MCF 10A (cell line): ENCODE data around the gene BRMS1. TPM values are rescaled to one million over a fixed set of nuclear protein-coding genes. Genes with fewer than 3 reads are reported as not detected.

ENCODE experiments used
- BruUV-seq: library from RNA; stranded (reverse); fragments of 400-500 nt; replicated peaks from 2 replicates; lab custom pipeline; 2021; lab: Mats Ljungman, UMichigan
- CTCF ChIA-PET: fragments of 300-600 bp; sonication (Branson Sonifier 250); formaldehyde crosslinking; extraction: SDS; loops from one replicate; lab custom pipeline; 2021; ENCODE audit warnings: antibody characterized with exemption, inconsistent platforms; lab: Yijun Ruan, JAX
- POLR2A ChIA-PET: fragments of 300-600, 350-650 bp; sonication (Branson Sonifier 250); formaldehyde crosslinking; extraction: SDS; loops from one replicate; lab custom pipeline; 2020; ENCODE audit warnings: antibody characterized with exemption, inconsistent platforms; lab: Yijun Ruan, JAX
- DNase-seq: peaks from one replicate; pipeline ENCODE4 v3.0.0-alpha.2; 2018; ENCODE audit not compliant: unreplicated experiment
- H3K27ac Mint-ChIP-seq: one replicate; pipeline ENCODE4 v1.8.0; 2022; ENCODE audit warnings: mild to moderate bottlenecking, low read depth, mixed read lengths; ENCODE audit not compliant: unreplicated experiment
- H3K27me3 Mint-ChIP-seq: one replicate; pipeline ENCODE4 v1.8.0; 2022; ENCODE audit warnings: mixed read lengths; ENCODE audit not compliant: insufficient read depth, unreplicated experiment
- H3K36me3 Mint-ChIP-seq: one replicate; pipeline ENCODE4 v1.8.0; 2022; ENCODE audit warnings: mild to moderate bottlenecking, moderate library complexity, mixed read lengths; ENCODE audit not compliant: insufficient read depth, unreplicated experiment
- H3K4me1 Mint-ChIP-seq: one replicate; pipeline ENCODE4 v1.8.0; 2022; ENCODE audit warnings: mixed read lengths; ENCODE audit not compliant: insufficient read depth, unreplicated experiment
- H3K4me3 Mint-ChIP-seq: one replicate; pipeline ENCODE4 v1.8.0; 2022; ENCODE audit warnings: mild to moderate bottlenecking, moderate library complexity, mixed read lengths; ENCODE audit not compliant: unreplicated experiment
- H3K9me3 Mint-ChIP-seq: one replicate; pipeline ENCODE4 v1.8.0; 2022; ENCODE audit warnings: mixed read lengths; ENCODE audit not compliant: unreplicated experiment
- intact Hi-C: fragments of 100-400 bp; cut with micrococcal nuclease; formaldehyde crosslinking; loops from 2 replicates; pipeline ENCODE4 v1.14.1; 2022
- total RNA-seq: library from RNA; stranded (reverse); gene quantifications from 2 replicates; pipeline ENCODE4 v1.2.3, GENCODE V29; 2022
- TF ChIP-seq, protein P1 (sequence below): fragments of 200-600 bp; IDR thresholded peaks from one replicate; pipeline ENCODE4 v1.8.0; 2022; ENCODE audit warnings: antibody characterized with exemption, mild to moderate bottlenecking; ENCODE audit not compliant: unreplicated experiment

BRMS1 gene
- total RNA-seq, 1 experiment from 2014 or later, result 55.4 TPM

DNA sequence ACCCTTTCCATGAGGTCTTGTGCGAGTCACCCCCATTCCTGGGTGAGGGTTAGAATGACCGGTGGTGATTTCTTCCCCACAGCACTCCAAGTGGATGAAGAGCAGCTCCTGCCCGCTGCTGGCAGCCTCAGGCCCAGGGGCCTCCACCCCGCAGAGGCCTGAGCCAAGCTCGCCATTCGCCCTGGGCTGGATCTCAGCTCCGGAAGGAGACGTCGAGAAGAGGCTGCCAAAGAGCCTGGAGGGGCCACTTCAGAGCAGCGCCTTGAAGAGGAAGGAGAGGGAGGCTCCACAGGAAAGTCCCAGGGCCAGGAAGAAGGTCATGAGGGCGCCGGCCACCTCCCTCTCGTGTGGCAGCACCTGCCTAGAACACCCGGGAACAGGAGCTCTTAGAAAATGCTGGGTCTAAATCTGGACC, 18.3 kb upstream of the BRMS1 start:
- ChIA-PET CTCF (interaction anchor here (0.6 to 1.5 kb wide), 10 partner anchors 9 to 516 kb away, joined by 3 to 5 read pairs (median 3); partner anchors contain the start of genes BRMS1 and SLC29A2), POLR2A (interaction anchor here (1.4 to 2.5 kb wide), 2 partner anchors 9 to 19 kb away, joined by 6 to 11 read pairs; partner anchors contain the start of gene BRMS1)
- H3K27ac Mint-ChIP-seq, result no peak overlapping the region
- intact Hi-C loops, result no loop called here
- no peak for DNase-seq
- no peaks in the 10 kb centered on the region for H3K27me3 Mint-ChIP-seq
- H3K4me3 Mint-ChIP-seq, result no peak overlapping the region
- H3K9me3 Mint-ChIP-seq, result no peaks in the 10 kb centered on the region
- no TSS peak for BruUV-seq
- no peaks in the 10 kb centered on the region for H3K4me1 Mint-ChIP-seq
- peaks cover 18% of the 10 kb centered on the region for H3K36me3 Mint-ChIP-seq
- TF ChIP-seq, protein P1, sequence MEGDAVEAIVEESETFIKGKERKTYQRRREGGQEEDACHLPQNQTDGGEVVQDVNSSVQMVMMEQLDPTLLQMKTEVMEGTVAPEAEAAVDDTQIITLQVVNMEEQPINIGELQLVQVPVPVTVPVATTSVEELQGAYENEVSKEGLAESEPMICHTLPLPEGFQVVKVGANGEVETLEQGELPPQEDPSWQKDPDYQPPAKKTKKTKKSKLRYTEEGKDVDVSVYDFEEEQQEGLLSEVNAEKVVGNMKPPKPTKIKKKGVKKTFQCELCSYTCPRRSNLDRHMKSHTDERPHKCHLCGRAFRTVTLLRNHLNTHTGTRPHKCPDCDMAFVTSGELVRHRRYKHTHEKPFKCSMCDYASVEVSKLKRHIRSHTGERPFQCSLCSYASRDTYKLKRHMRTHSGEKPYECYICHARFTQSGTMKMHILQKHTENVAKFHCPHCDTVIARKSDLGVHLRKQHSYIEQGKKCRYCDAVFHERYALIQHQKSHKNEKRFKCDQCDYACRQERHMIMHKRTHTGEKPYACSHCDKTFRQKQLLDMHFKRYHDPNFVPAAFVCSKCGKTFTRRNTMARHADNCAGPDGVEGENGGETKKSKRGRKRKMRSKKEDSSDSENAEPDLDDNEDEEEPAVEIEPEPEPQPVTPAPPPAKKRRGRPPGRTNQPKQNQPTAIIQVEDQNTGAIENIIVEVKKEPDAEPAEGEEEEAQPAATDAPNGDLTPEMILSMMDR, result no peak

DNA sequence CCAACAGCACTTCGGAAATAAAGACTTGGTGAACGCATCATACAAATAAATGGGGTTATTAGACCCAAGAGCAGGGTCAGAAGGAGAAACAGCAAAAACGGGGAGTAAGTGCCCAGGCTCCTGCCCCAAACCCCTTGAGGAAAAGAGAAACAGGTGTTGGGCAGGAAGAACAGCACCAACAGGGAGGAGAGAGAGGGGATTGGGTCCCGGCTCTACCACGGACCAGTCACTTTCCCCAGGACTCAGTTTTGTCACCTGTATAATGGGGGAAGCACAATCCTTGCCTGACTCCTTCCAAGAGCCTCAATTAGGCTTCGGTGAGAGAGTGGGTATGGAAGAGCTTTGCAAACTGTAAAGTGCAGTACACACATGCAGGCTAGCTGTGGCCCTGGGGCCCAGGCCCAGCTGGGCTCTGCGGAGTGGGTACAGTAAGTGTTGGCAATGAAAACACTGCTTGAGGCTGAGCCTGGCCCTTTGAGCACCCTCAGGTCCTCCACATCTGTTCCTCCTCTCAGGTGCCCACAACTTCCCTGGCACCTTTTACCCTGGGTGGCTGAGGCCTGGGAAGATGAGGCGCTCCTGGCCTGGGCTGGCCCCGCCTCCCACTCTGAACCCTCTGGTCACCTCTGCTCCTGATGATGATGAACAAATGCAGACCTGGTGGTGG, 17.7 kb upstream of the BRMS1 start:
- Mint-ChIP-seq H3K4me1 (no peaks in the 10 kb centered on the region), H3K36me3 (peaks cover 23% of the 10 kb centered on the region), H3K4me3 (no peak overlapping the region), H3K27ac (no peak overlapping the region), H3K9me3 (no peaks in the 10 kb centered on the region), H3K27me3 (no peaks in the 10 kb centered on the region)
- BruUV-seq, result no TSS peak
- DNase-seq, result no peak
- TF ChIP-seq, protein P1, result no peak
- ChIA-PET POLR2A (interaction anchor here (1.4 to 2.5 kb wide), 2 partner anchors 10 to 18 kb away, joined by 6 to 11 read pairs; partner anchors contain the start of gene BRMS1), CTCF (interaction anchor here (0.6 to 1.5 kb wide), 6 partner anchors 12 to 316 kb away, joined by 3 to 5 read pairs (median 4); partner anchors contain the start of gene BRMS1)
- intact Hi-C loops, result no loop called here

DNA sequence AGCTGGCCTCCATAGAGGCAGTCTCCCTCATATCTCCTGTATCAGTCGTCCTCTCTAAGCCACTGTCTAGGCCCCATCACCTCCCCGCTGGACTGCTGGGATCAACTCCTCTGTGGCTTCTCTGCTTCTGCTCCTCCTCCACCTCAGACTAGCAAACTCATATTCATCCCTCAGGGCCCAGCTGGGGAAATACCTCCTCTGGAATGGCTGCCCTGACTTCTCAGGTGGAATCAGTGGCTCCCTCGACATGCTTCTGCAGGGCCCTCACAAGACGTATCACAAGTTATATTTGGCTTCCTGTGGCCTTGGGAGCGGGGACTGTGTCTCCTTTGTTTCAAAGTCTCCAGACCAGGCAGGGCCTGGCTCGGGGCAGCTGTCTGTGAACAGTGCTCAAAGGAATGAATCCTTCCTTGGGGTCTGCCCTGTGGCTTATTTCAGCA, 16.6 kb upstream of the BRMS1 start:
- Mint-ChIP-seq H3K4me3 (no peak overlapping the region), H3K4me1 (no peaks in the 10 kb centered on the region), H3K36me3 (peaks cover 19% of the 10 kb centered on the region), H3K27me3 (no peaks in the 10 kb centered on the region), H3K27ac (no peak overlapping the region), H3K9me3 (no peaks in the 10 kb centered on the region)
- CTCF ChIA-PET, result interaction anchor here (1.3 to 1.4 kb wide), 2 partner anchors 25 to 27 kb away, joined by 3 to 5 read pairs; no protein-coding TSS in a partner anchor
- POLR2A ChIA-PET, result interaction anchor here (0.8 kb wide), 1 partner anchor 13 kb away, joined by 3 read pairs; no protein-coding TSS in a partner anchor
- intact Hi-C loops, result no loop called here
- DNase-seq, result no peak
- BruUV-seq, result no TSS peak
- TF ChIP-seq, protein P1, result no peak

- no peak for DNase-seq
- no TSS peak for BruUV-seq
- ChIA-PET POLR2A (interaction anchor here (0.6 to 0.8 kb wide), 3 partner anchors 12 to 161 kb away, joined by 3 read pairs; no protein-coding TSS in a partner anchor), CTCF (interaction anchor here (0.6 to 1.4 kb wide), 6 partner anchors 9 to 137 kb away, joined by 3 to 5 read pairs (median 3); no protein-coding TSS in a partner anchor)
- peaks cover 14% of the 10 kb centered on the region for H3K36me3 Mint-ChIP-seq
- H3K4me1 Mint-ChIP-seq, result no peaks in the 10 kb centered on the region
- TF ChIP-seq, protein P1, result no peak
- H3K9me3 Mint-ChIP-seq, result no peaks in the 10 kb centered on the region
- no peaks in the 10 kb centered on the region for H3K27me3 Mint-ChIP-seq
- H3K4me3 Mint-ChIP-seq, result no peak overlapping the region
- H3K27ac Mint-ChIP-seq, result no peak overlapping the region
- intact Hi-C loops, result no loop called here
These were observed 15.6 kb upstream of the BRMS1 start for GRCh38 chr11:66360406-66361073.
